Endothelial cell of umbilical vein (primary cell): ENCODE results near the gene HDAC1. TPM values are rescaled to one million over a fixed set of nuclear protein-coding genes. Genes with fewer than 3 reads are reported as not detected.

Experiments
- BruUV-seq: library from RNA; stranded (reverse); fragments of 400-500 nt; replicated peaks from 2 replicates; lab custom pipeline; 2021; lab: Mats Ljungman, UMichigan
- CTCF ChIA-PET: fragments of 300-600, 350-600 bp; sonication (Branson Sonifier 250); formaldehyde crosslinking; loops from one replicate; lab custom pipeline; 2021; ENCODE audit warnings: antibody characterized with exemption, inconsistent platforms; lab: Charles Lee
- POLR2A ChIA-PET: fragments of 300-600, 350-600 bp; sonication (Branson Sonifier 250); formaldehyde crosslinking; loops from one replicate; lab custom pipeline; 2021; ENCODE audit warnings: antibody characterized with exemption, inconsistent platforms; lab: Charles Lee
- DNase-seq: peaks from one replicate; pipeline ENCODE4 v3.0.0-alpha.2; 2011; ENCODE audit warnings: low read depth, low spot score
- FAIRE-seq: peaks from 2 replicates; lab custom pipeline; 2011; peaks lifted over from hg19 to GRCh38; lab: Jason Lieb, UNC
- H2AFZ ChIP-seq: 2 replicates; pipeline ENCODE4 v1.6.0; 2012; ENCODE audit warnings: low read depth, low read length, control low read depth, inconsistent platforms
- H3K27ac ChIP-seq: 2 replicates; pipeline ENCODE4 v1.5.1; 2011; ENCODE audit warnings: low read depth, mild to moderate bottlenecking, control low read depth, low read length, moderate library complexity; ENCODE audit not compliant: insufficient read depth
- H3K27me3 ChIP-seq, 2 experiments: 2 replicates each; pipeline versions ENCODE4 v1.6.0 to v1.6.1; 2011; ENCODE audit warnings: low read length in 2 of 2, mixed read lengths in 1 of 2; ENCODE audit not compliant: control insufficient read depth in 2 of 2, insufficient read depth in 2 of 2
- H3K36me3 ChIP-seq, 2 experiments: 2 replicates in 1 of 2; 3 replicates in 1 of 2; pipeline ENCODE4 v1.5.1; 2011; ENCODE audit warnings: low read length in 2 of 2, mild to moderate bottlenecking in 1 of 2, moderate library complexity in 1 of 2; ENCODE audit not compliant: control insufficient read depth in 2 of 2, insufficient read depth in 2 of 2; ENCODE audit errors: extremely low read depth in 1 of 2
- H3K4me1 ChIP-seq: 3 replicates; pipeline ENCODE4 v1.5.1; 2011; ENCODE audit warnings: mild to moderate bottlenecking, low read length; ENCODE audit not compliant: control insufficient read depth, insufficient read depth; ENCODE audit errors: extremely low read depth
- H3K4me2 ChIP-seq: 2 replicates; pipeline ENCODE4 v1.6.1; 2011; ENCODE audit warnings: low read length, control low read depth, mixed read lengths; ENCODE audit not compliant: insufficient read depth
- H3K4me3 ChIP-seq, 3 experiments: fragments of 200-600 bp in 1 of 3; sonication (generic), shearing (Covaris generic) in 1 of 3; replicated peaks in 1 of 3; 2 replicates each; pipeline ENCODE4 v1.5.1; 2011 to 2016; ENCODE audit warnings: control low read depth in 3 of 3, low read length in 3 of 3, mild to moderate bottlenecking in 2 of 3, inconsistent platforms in 1 of 3, low read depth in 1 of 3, moderate library complexity in 1 of 3; ENCODE audit not compliant: insufficient read depth in 1 of 3
- H3K79me2 ChIP-seq: 2 replicates; pipeline ENCODE4 v1.6.0; 2012; ENCODE audit warnings: low read length, inconsistent platforms; ENCODE audit not compliant: control insufficient read depth, insufficient read depth
- H3K9ac ChIP-seq: replicated peaks from 2 replicates; pipeline ENCODE3; 2011; ENCODE audit warnings: low read length, control low read depth; ENCODE audit not compliant: insufficient read depth; ENCODE audit errors: extremely low read depth
- H3K9me1 ChIP-seq: replicated peaks from 3 replicates; pipeline ENCODE4 v1.6.0; 2011; ENCODE audit warnings: mild to moderate bottlenecking, low read length; ENCODE audit not compliant: control insufficient read depth, insufficient read depth; ENCODE audit errors: extremely low read depth
- H3K9me3 ChIP-seq: replicated peaks from 2 replicates; pipeline ENCODE4 v1.5.1; 2012; ENCODE audit warnings: low read length, inconsistent platforms; ENCODE audit not compliant: control insufficient read depth, insufficient read depth
- H4K20me1 ChIP-seq: replicated peaks from 2 replicates; pipeline ENCODE3; 2011; ENCODE audit warnings: mild to moderate bottlenecking, low read length; ENCODE audit not compliant: control insufficient read depth, insufficient read depth; ENCODE audit errors: extremely low read depth
- EZH2 ChIP-seq: IDR thresholded peaks from 2 replicates; pipeline ENCODE4 v1.6.1; 2012; ENCODE audit warnings: borderline replicate concordance, low read depth, mild to moderate bottlenecking, moderate library complexity, low read length, inconsistent platforms; ENCODE audit not compliant: severe bottlenecking
- FOS ChIP-seq: IDR thresholded peaks from 2 replicates; pipeline ENCODE4 v1.6.1; 2011; ENCODE audit warnings: mild to moderate bottlenecking, low read length, moderate library complexity, borderline replicate concordance; ENCODE audit not compliant: insufficient read depth
- GATA2 ChIP-seq: IDR thresholded peaks from 2 replicates; pipeline ENCODE4 v1.7.0; 2011; ENCODE audit warnings: low read depth, mild to moderate bottlenecking, moderate library complexity, mixed read lengths, low read length; ENCODE audit not compliant: insufficient read length, insufficient read depth
- JUN ChIP-seq: IDR thresholded peaks from 2 replicates; pipeline ENCODE4 v1.6.1; 2011; ENCODE audit warnings: borderline replicate concordance, low read depth; ENCODE audit not compliant: insufficient read length, insufficient read depth
- MYC ChIP-seq: IDR thresholded peaks from one replicate; pipeline ENCODE4 v1.6.1; 2011; ENCODE audit warnings: mild to moderate bottlenecking, low read depth, low read length
- POLR2A ChIP-seq: IDR thresholded peaks from 2 replicates; pipeline ENCODE4 v1.6.1; 2012; ENCODE audit warnings: low read depth, mild to moderate bottlenecking, control low read depth, low read length
- POLR2AphosphoS5 ChIP-seq: IDR thresholded peaks from 2 replicates; pipeline ENCODE4 v1.6.1; 2012; ENCODE audit warnings: low read depth, mild to moderate bottlenecking, control low read depth, low read length, moderate library complexity; ENCODE audit not compliant: insufficient read depth
- dilution Hi-C: fragments of 300-500 bp; cut with MboI; formaldehyde crosslinking; loops from one replicate; pipeline ENCODE4 v1.15.0; 2019; ENCODE audit warnings: low sequenced_read_pairs; ENCODE audit not compliant: extremely low pct_ligation_motif_present
- intact Hi-C: fragments of 100-400 bp; cut with micrococcal nuclease; formaldehyde crosslinking; loops from one replicate; pipeline ENCODE4 v1.10.0; 2022
- polyA plus RNA-seq, 4 experiments: library from polyadenylated mRNA; depleted of rRNA in 3 of 4; stranded (reverse) in 3 of 4; unstranded in 1 of 4; fragments of >200 nt; gene quantifications; 2 replicates each; pipeline versions ENCODE4 v1.2.1 to v1.2.3, GENCODE V29; 2011 to 2012; ENCODE audit warnings: missing spikeins in 1 of 4
- total RNA-seq: library from RNA; stranded (reverse); gene quantifications from 2 replicates; pipeline ENCODE4 v1.2.3, GENCODE V29; 2021
- TF ChIP-seq, protein P1 (sequence below), 2 donors: IDR thresholded peaks; 1 replicate in 1 of 2; 2 replicates in 1 of 2; pipeline ENCODE4 v1.5.1; 2011; ENCODE audit warnings: low read length in 2 of 2, mild to moderate bottlenecking in 2 of 2, moderate library complexity in 2 of 2, control low read depth in 1 of 2, inconsistent platforms in 1 of 2, low read depth in 1 of 2; ENCODE audit not compliant: insufficient read depth in 1 of 2; ENCODE audit errors: extremely low read depth in 1 of 2
- TF ChIP-seq, protein P2 (sequence below): IDR thresholded peaks from 2 replicates; pipeline ENCODE4 v1.6.1; 2011; ENCODE audit not compliant: insufficient read depth, insufficient read length

The HDAC1 gene
- total and polyA plus RNA-seq, 2 donors (not counting 3 experiments of a cell fraction or from before 2014, with no cell fraction given): 138 to 141 TPM

DNA sequence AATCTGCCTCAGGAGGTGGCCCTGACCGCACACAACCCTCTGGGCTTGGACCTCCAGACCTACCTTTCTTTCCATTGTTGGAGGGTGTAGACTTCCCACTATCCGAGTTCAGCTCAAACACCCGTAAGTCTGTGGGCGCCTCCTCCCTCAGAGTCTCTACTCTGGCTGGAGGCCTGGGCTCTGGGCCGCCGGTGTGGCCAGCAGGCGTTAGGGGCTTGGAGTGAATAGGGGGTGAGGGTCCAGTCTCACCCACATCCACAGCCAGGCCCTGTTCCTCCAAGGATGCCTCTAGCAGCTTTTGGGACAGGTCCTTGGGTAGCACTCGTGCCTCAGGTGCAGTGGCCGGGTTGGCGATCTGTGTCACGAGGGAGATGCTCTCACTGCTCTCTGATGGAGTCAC lies 84.3 kb downstream of the HDAC1 start:
- no peak overlapping the region for H3K4me2 ChIP-seq
- H3K4me1 ChIP-seq: no peaks in the 10 kb centered on the region
- intact Hi-C loops (no loop called here), dilution Hi-C loops (no loop called here)
- no peak overlapping the region for H3K27ac ChIP-seq
- POLR2A ChIA-PET: interaction anchor here (0.7 to 1.1 kb wide), 2 partner anchors 40 to 197 kb away, joined by 4 read pairs; partner anchors contain the start of genes MARCKSL1 and TXLNA
- no peak overlapping the region for H2AFZ ChIP-seq
- TF ChIP-seq MYC (no peak), EZH2 (no peak), FOS (no peak), JUN (no peak), GATA2 (no peak), POLR2AphosphoS5 (no peak), POLR2A (no peak)
- TF ChIP-seq, protein P1, sequence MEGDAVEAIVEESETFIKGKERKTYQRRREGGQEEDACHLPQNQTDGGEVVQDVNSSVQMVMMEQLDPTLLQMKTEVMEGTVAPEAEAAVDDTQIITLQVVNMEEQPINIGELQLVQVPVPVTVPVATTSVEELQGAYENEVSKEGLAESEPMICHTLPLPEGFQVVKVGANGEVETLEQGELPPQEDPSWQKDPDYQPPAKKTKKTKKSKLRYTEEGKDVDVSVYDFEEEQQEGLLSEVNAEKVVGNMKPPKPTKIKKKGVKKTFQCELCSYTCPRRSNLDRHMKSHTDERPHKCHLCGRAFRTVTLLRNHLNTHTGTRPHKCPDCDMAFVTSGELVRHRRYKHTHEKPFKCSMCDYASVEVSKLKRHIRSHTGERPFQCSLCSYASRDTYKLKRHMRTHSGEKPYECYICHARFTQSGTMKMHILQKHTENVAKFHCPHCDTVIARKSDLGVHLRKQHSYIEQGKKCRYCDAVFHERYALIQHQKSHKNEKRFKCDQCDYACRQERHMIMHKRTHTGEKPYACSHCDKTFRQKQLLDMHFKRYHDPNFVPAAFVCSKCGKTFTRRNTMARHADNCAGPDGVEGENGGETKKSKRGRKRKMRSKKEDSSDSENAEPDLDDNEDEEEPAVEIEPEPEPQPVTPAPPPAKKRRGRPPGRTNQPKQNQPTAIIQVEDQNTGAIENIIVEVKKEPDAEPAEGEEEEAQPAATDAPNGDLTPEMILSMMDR (IDR thresholded peaks at IDR 0.05; ENCODE audit: extremely low read depth in 1 of 2, insufficient read depth in 1 of 2, low read depth in 1 of 2, low read length in 2 of 2): no peak
- TF ChIP-seq, protein P2, sequence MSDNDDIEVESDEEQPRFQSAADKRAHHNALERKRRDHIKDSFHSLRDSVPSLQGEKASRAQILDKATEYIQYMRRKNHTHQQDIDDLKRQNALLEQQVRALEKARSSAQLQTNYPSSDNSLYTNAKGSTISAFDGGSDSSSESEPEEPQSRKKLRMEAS: no peak
- no peak overlapping the region for H3K9ac ChIP-seq
- no peaks in the 10 kb centered on the region for H3K9me3 ChIP-seq
- H3K9me1 ChIP-seq: no peaks in the 10 kb centered on the region
- BruUV-seq: no TSS peak
- no peak overlapping the region for H3K4me3 ChIP-seq
- H3K27me3 ChIP-seq: no peaks in the 10 kb centered on the region
- H4K20me1 ChIP-seq: no peaks in the 10 kb centered on the region
- H3K79me2 ChIP-seq: no peaks in the 10 kb centered on the region
- H3K36me3 ChIP-seq: peaks cover 27 to 60% of the 10 kb centered on the region in 2 experiments
- DNase-seq (no peak), FAIRE-seq (no peak)
- CTCF ChIA-PET: interaction anchor here (1.6 kb wide), 1 partner anchor 161 kb away, joined by 8 read pairs; no protein-coding TSS in a partner anchor
